Measurements from ENCODE around the gene KLHL35.

- TF ChIP-seq EZH2 (IDR thresholded peaks at IDR 0.05; ENCODE audit: insufficient read depth, poor library complexity, severe bottlenecking) (no peak), EZH2phosphoT487 (IDR thresholded peaks at IDR 0.05; ENCODE audit: insufficient read depth, low read depth) (no peak)
These were observed 46.7 kb upstream of the KLHL35 start for GRCh38 chr11:75479597-75480145.

Measured in GM23248 (cell line).